SU-DHL-6 (cell line): ENCODE results near the gene CLPTM1L.

ENCODE experiments used
- CTCF ChIP-seq: fragments of 200-600 bp; sonication (generic); IDR thresholded peaks from one replicate; pipeline ENCODE4 v1.5.1; 2017; ENCODE audit warnings: antibody characterized with exemption, mild to moderate bottlenecking, low read length, moderate library complexity; ENCODE audit not compliant: insufficient read depth, poor library complexity, severe bottlenecking
- EZH2phosphoT487 ChIP-seq: fragments of 200-600 bp; sonication (generic), shearing (Covaris generic); conservative IDR thresholded peaks from 2 replicates; pipeline ENCODE4 v1.6.1; 2018; ENCODE audit warnings: mild to moderate bottlenecking, antibody characterized with exemption, low read length, moderate library complexity, mixed read lengths

GRCh38 chr5:1354576-1354975, 9.7 kb upstream of the CLPTM1L start:
- no peak for TF ChIP-seq EZH2phosphoT487
- no peak for TF ChIP-seq CTCF
